Activated naive CD8-positive, alpha-beta T cell (primary cell): ENCODE data around the gene SLC25A39.
A peak's percentile ranks its signal among the peaks of the same experiment; 100 is the strongest.
"Not testable (repeated sequence)": the region's sequence is repeated elsewhere in the genome, so short reads cannot be mapped to it uniquely, and the experiment has no call there.

Experiments
- H3K27ac Mint-ChIP-seq: one replicate; pipeline ENCODE4 v1.8.0; 2021; ENCODE audit warnings: mixed read lengths
- H3K27me3 Mint-ChIP-seq: one replicate; pipeline ENCODE4 v1.8.0; 2021; ENCODE audit warnings: mixed read lengths
- H3K36me3 Mint-ChIP-seq: one replicate; pipeline ENCODE4 v1.8.0; 2021; ENCODE audit warnings: mixed read lengths
- H3K4me1 Mint-ChIP-seq: one replicate; pipeline ENCODE4 v1.8.0; 2021; ENCODE audit warnings: low read depth, mixed read lengths
- H3K4me3 Mint-ChIP-seq: one replicate; pipeline ENCODE4 v1.8.0; 2021; ENCODE audit warnings: mild to moderate bottlenecking, mixed read lengths
- H3K9me3 Mint-ChIP-seq: one replicate; pipeline ENCODE4 v1.8.0; 2021; ENCODE audit warnings: low read depth, mixed read lengths

Gene SLC25A39

DNA sequence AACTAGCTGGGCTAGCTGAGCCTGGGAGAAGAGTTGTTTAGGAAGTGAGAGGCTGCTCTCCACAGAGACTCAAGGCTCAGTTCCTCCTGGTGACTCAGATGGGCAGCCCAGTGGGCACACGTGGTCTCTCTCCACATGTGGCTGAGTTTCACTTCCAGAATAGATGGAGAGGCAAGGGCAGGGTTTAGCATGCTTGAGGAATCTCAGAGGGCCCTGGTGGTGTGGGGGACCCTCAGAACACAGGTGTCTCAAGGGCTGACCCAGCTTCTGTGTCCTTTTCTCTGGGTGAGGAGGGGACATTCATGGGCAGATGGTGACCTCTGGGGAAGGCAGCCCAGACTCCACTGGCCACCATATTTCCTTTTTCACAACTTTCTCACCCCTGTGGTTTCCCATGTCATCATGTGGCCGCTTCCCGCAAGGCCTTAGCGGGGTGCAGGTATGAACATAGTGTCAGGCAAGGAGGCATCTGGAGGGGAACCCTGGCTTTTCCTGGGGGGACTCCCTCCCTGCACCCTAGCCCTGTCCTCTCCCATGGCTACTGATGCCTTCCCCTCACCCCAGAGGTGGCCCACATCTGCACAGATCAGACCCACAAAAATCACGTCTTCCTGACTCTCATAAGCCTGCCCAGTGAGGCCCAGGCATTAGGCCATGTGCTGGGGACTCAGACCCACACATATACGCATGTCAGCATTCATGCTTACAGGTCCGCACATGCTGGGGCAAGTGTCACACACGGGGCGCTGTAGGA, 23.8 kb upstream of the SLC25A39 start:
- Mint-ChIP-seq H3K4me3 (no peak overlapping the region), H3K27me3 (no peaks in the 10 kb centered on the region), H3K4me1 (peaks cover 14% of the 10 kb centered on the region), H3K36me3 (no peaks in the 10 kb centered on the region), H3K27ac (peak overlapping the region; percentile 23), H3K9me3 (no peaks in the 10 kb centered on the region)

GRCh38 chr17:44347206-44348055, 22.8 kb upstream of the SLC25A39 start:
- not testable (repeated sequence) for H3K27ac Mint-ChIP-seq, H3K27me3 Mint-ChIP-seq, H3K36me3 Mint-ChIP-seq, H3K9me3 Mint-ChIP-seq, H3K4me3 Mint-ChIP-seq
- H3K4me1 Mint-ChIP-seq: peaks cover 14% of the 10 kb centered on the region

GRCh38 chr17:44346064-44346844, 21.6 kb upstream of the SLC25A39 start:
- peaks cover 14% of the 10 kb centered on the region for H3K4me1 Mint-ChIP-seq
- no peaks in the 10 kb centered on the region for H3K36me3 Mint-ChIP-seq
- no peaks in the 10 kb centered on the region for H3K27me3 Mint-ChIP-seq
- no peak overlapping the region for H3K27ac Mint-ChIP-seq
- H3K4me3 Mint-ChIP-seq: peak overlapping the region; percentile 90
- no peaks in the 10 kb centered on the region for H3K9me3 Mint-ChIP-seq

DNA sequence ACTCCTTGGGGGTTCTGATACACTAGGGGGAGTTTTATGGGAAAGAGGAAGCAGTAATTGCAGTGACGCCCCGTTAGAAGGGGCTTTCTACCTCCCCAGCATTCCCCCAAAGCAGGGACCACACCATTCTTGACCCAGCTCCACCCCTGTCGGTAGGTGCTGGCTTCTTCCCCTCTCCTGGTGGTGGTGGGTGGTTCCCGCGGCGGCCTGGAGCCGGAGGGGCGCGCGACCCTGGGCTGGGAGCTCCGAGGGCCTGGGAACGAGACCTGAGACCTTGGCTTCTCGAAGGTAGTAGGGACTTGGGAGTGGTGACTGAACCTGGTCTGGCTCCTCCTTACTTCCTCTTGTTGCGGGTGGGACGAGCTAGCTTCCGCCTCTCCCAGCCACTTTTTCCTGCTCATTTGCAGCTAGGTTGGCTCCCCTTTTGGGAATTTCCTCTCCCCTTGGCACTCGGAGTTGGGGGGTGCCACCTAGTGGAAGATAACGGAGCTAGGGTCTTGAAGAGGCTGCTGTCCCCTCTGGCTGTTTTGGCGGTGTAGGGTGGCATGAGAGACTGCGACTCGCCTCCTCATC, 20.9 kb upstream of the SLC25A39 start:
- Mint-ChIP-seq H3K9me3 (no peaks in the 10 kb centered on the region), H3K4me3 (peak overlapping the region; percentile 90), H3K27me3 (no peaks in the 10 kb centered on the region), H3K27ac (peak overlapping the region; percentile 47), H3K36me3 (no peaks in the 10 kb centered on the region), H3K4me1 (peaks cover 12% of the 10 kb centered on the region)

- no peaks in the 10 kb centered on the region for H3K36me3 Mint-ChIP-seq
- no peaks in the 10 kb centered on the region for H3K27me3 Mint-ChIP-seq
- H3K4me1 Mint-ChIP-seq: peaks cover 12% of the 10 kb centered on the region
- peak within 1 kb of the TSS; percentile 47 for H3K27ac Mint-ChIP-seq
- H3K4me3 Mint-ChIP-seq: peak within 1 kb of the TSS; percentile 90
- H3K9me3 Mint-ChIP-seq: no peaks in the 10 kb centered on the region
Measured at GRCh38 chr17:44344939-44345453, 20.4 kb upstream of the SLC25A39 start, which contains the start of gene GRN. Gene GRN, plus strand, starts transcription at chr17:44345302. Its CDS starts 3,863 bp downstream, at chr17:44349165.

- Mint-ChIP-seq H3K27me3 (no peaks in the 10 kb centered on the region), H3K4me3 (no peak overlapping the region), H3K27ac (no peak overlapping the region), H3K36me3 (no peaks in the 10 kb centered on the region), H3K4me1 (peaks cover 12% of the 10 kb centered on the region), H3K9me3 (no peaks in the 10 kb centered on the region)
Measured at GRCh38 chr17:44343510-44344209, 19.0 kb upstream of the SLC25A39 start.

DNA sequence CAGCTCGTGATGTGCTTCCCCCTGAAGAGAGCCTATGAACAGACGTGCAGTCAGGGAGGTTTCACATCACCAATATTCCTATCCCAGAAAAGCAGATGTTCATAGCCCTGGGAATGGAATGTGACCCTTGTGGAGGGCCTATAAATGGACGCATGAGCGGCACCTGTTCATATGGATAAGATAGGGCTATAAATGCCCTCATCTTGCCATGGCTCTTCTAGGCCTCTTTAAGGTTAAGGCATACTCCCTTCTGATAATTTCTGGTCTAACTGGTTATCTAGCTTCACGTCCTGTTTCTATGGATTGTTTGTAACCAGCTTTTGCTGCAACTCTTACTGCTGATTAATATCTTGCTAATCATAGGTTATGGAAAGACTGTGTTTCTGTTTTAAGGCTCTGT, 15.9 kb upstream of the SLC25A39 start:
- H3K4me3 Mint-ChIP-seq, H3K27me3 Mint-ChIP-seq, H3K4me1 Mint-ChIP-seq, H3K27ac Mint-ChIP-seq, H3K9me3 Mint-ChIP-seq, H3K36me3 Mint-ChIP-seq: not testable (repeated sequence)

GRCh38 chr17:44338702-44339101, 14.1 kb upstream of the SLC25A39 start:
- H3K27ac Mint-ChIP-seq: no peak overlapping the region
- H3K27me3 Mint-ChIP-seq: no peaks in the 10 kb centered on the region
- H3K9me3 Mint-ChIP-seq: no peaks in the 10 kb centered on the region
- H3K4me3 Mint-ChIP-seq: no peak overlapping the region
- no peaks in the 10 kb centered on the region for H3K36me3 Mint-ChIP-seq
- H3K4me1 Mint-ChIP-seq: no peaks in the 10 kb centered on the region

GRCh38 chr17:44335968-44336367, 11.3 kb upstream of the SLC25A39 start:
- Mint-ChIP-seq H3K27ac (no peak overlapping the region), H3K4me1 (peaks cover 5% of the 10 kb centered on the region), H3K9me3 (no peaks in the 10 kb centered on the region), H3K4me3 (no peak overlapping the region), H3K36me3 (no peaks in the 10 kb centered on the region), H3K27me3 (no peaks in the 10 kb centered on the region)

DNA sequence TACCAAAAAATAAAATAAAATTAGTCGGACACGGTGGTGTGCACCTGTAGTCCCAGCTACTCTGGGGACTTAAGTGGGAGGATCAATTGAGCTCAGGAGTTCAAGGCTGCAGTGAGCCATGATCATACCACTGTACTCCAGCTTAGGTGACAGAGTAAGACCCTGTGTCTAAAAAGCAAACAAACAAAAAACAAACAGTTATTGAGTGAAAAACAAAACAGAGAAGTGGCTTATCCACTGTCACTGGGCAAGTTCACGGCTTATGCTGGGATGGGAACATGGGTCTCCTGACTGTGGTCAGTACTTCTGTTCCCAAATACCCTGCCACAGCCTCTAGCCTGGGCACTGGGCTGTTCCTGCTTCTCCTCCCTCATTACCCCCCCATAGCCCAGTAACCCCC, 10.9 kb upstream of the SLC25A39 start:
- Mint-ChIP-seq H3K9me3 (no peaks in the 10 kb centered on the region), H3K27ac (no peak overlapping the region), H3K4me1 (peaks cover 5% of the 10 kb centered on the region), H3K36me3 (no peaks in the 10 kb centered on the region), H3K4me3 (no peak overlapping the region), H3K27me3 (no peaks in the 10 kb centered on the region)

DNA sequence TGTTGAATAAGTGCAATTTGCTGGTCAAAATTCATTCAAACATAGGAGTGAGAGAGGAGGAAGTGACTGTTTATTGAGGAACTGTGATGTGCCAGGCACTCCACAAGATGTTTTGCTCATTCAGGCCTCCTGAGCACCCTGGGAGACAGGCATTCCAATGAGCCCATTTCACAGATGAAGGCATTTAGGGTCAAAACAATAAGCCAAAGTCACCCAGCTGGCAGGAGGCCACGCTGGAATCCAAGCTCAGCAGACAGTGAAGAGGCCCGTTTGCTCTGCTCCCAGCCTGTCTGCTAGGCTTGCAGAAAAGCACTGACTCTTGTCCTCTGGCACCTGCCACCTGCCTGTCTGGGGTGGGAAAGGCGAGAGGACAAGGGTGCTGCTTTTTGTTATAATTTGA, 10.1 kb upstream of the SLC25A39 start:
- Mint-ChIP-seq H3K27ac (no peak overlapping the region), H3K4me1 (peaks cover 5% of the 10 kb centered on the region), H3K4me3 (no peak overlapping the region), H3K9me3 (no peaks in the 10 kb centered on the region), H3K27me3 (no peaks in the 10 kb centered on the region), H3K36me3 (no peaks in the 10 kb centered on the region)

GRCh38 chr17:44334315-44334714, 9.7 kb upstream of the SLC25A39 start:
- Mint-ChIP-seq H3K4me3 (no peak overlapping the region), H3K4me1 (peaks cover 5% of the 10 kb centered on the region), H3K27me3 (no peaks in the 10 kb centered on the region), H3K9me3 (no peaks in the 10 kb centered on the region), H3K27ac (no peak overlapping the region), H3K36me3 (no peaks in the 10 kb centered on the region)

DNA sequence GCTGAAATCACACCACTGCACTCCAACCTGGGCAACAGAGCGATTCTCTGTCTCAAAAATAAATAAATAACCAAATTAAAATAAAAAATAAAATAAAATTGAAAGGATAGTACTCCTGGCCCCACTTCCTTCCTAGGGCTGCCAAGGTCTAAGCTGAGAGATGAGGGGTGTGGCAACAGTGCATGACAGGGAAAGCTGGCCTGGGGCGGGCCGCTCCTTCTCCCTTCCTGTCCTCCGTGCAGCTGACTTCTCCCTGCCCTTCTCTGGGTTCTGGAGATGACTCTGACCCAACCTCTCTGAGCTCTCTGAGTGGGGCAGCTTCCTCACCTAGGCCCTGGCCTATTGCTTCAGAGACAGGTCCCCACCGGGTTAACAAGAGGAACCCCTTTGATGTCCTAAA, 8.7 kb upstream of the SLC25A39 start:
- no peaks in the 10 kb centered on the region for H3K9me3 Mint-ChIP-seq
- H3K4me3 Mint-ChIP-seq: no peak overlapping the region
- H3K27ac Mint-ChIP-seq: no peak overlapping the region
- H3K4me1 Mint-ChIP-seq: peaks cover 5% of the 10 kb centered on the region
- no peaks in the 10 kb centered on the region for H3K36me3 Mint-ChIP-seq
- no peaks in the 10 kb centered on the region for H3K27me3 Mint-ChIP-seq

GRCh38 chr17:44331249-44331760, 6.7 kb upstream of the SLC25A39 start:
- H3K27me3 Mint-ChIP-seq: no peaks in the 10 kb centered on the region
- no peak overlapping the region for H3K27ac Mint-ChIP-seq
- H3K9me3 Mint-ChIP-seq: no peaks in the 10 kb centered on the region
- no peaks in the 10 kb centered on the region for H3K36me3 Mint-ChIP-seq
- H3K4me1 Mint-ChIP-seq: peaks cover 14% of the 10 kb centered on the region
- no peak overlapping the region for H3K4me3 Mint-ChIP-seq
